ENCODE data around the gene AIMP1. TPM values are rescaled to one million over a fixed set of nuclear protein-coding genes. Genes with fewer than 3 reads are reported as not detected.

AIMP1 gene
- total RNA-seq = 10 to 100 TPM; 16.6 to 26.4 (median 19.9) TPM
- 10 to 100 TPM; 12.1 to 23.3 TPM for polyA plus RNA-seq

- Histone ChIP-seq H3K36me3 (no peaks in the 10 kb centered on the region), H3K9me3 (no peaks in the 10 kb centered on the region), H3K4me3 (peak within 1 kb of the TSS; percentile 58 to 81 (median 72)), H3K27me3 (no peaks in the 10 kb centered on the region), H3K4me1 (peaks cover 14 to 36% (median 23%) of the 10 kb centered on the region in 3 donors), H3K27ac (peak within 1 kb of the TSS; percentile 89 to 93 (median 91))
- DNase-seq (peak; percentile 80 to 90 (median 88)), ATAC-seq (peak; percentile 95 to 99 (median 98)), FAIRE-seq (no peak)
- intact Hi-C loops (cut with DNase I) = no loop called here
- WGBS, 2 donors = 0 to 1% methylated on average over 44 of the region's 44 CpGs
- no peak for TF ChIP-seq CTCF (IDR thresholded peaks at IDR 0.05)
Observed at GRCh38 chr4:106315968-106316772, at the start of gene AIMP1, which contains the start of gene TBCK. AIMP1 (plus strand) TSS chr4:106316550; CDS start chr4:106325010, 8,460 bp downstream. TBCK (minus strand) TSS chr4:106316209; CDS start chr4:106308960, 7,249 bp downstream.

GRCh38 chr4:106268786-106269185, 47.6 kb upstream of the AIMP1 start:
- TF ChIP-seq CTCF (IDR thresholded peaks at IDR 0.05) = no peak

GRCh38 chr4:106269711-106270110, 46.6 kb upstream of the AIMP1 start:
- ATAC-seq = no peak
- 81 to 92% methylated on average over 2 of the region's 2 CpGs for WGBS, 2 donors
- Histone ChIP-seq H3K4me1 (peaks cover 0 to 3% (median 2%) of the 10 kb centered on the region in 3 donors), H3K4me3 (no peak overlapping the region), H3K36me3 (no peaks in the 10 kb centered on the region), H3K27me3 (no peaks in the 10 kb centered on the region), H3K27ac (no peak overlapping the region), H3K9me3 (no peaks in the 10 kb centered on the region)
- TF ChIP-seq CTCF (IDR thresholded peaks at IDR 0.05) = no peak
- no peak for FAIRE-seq
- DNase-seq = no peak
- intact Hi-C loops (cut with DNase I) = no loop called here

More at GRCh38 chr4:106268786-106269185, 47.6 kb upstream of the AIMP1 start:
- H3K9me3 ChIP-seq = no peaks in the 10 kb centered on the region
- no peak for DNase-seq
- no peak for FAIRE-seq
- H3K27ac ChIP-seq = no peak overlapping the region
- ATAC-seq = no peak
- no peaks in the 10 kb centered on the region for H3K36me3 ChIP-seq
- H3K4me1 ChIP-seq = peaks cover 0 to 11% (median 8%) of the 10 kb centered on the region in 3 donors
- H3K27me3 ChIP-seq = no peaks in the 10 kb centered on the region
- intact Hi-C loops (cut with DNase I) = no loop called here
- H3K4me3 ChIP-seq = no peak overlapping the region

- Histone ChIP-seq H3K4me1 (no peaks in the 10 kb centered on the region), H3K27me3 (no peaks in the 10 kb centered on the region), H3K36me3 (no peaks in the 10 kb centered on the region), H3K27ac (no peak overlapping the region), H3K4me3 (no peak overlapping the region), H3K9me3 (no peaks in the 10 kb centered on the region)
- FAIRE-seq (no peak), DNase-seq (no peak), ATAC-seq (no peak)
- WGBS, 2 donors = 76 to 84% methylated on average over 1 of the region's 1 CpG
- TF ChIP-seq CTCF (IDR thresholded peaks at IDR 0.05) = no peak
- intact Hi-C loops (cut with DNase I) = no loop called here
Observed at GRCh38 chr4:106270736-106271135, 45.6 kb upstream of the AIMP1 start.

- 80 to 87% methylated on average over 2 of the region's 2 CpGs for WGBS, 2 donors
- no peaks in the 10 kb centered on the region for H3K9me3 ChIP-seq
- FAIRE-seq = no peak
Observed at GRCh38 chr4:106273831-106274230, 42.5 kb upstream of the AIMP1 start.

More at GRCh38 chr4:106273831-106274230, 42.5 kb upstream of the AIMP1 start:
- Histone ChIP-seq H3K27me3 (no peaks in the 10 kb centered on the region), H3K36me3 (no peaks in the 10 kb centered on the region), H3K4me3 (no peak overlapping the region), H3K27ac (no peak overlapping the region), H3K4me1 (no peaks in the 10 kb centered on the region)
- ATAC-seq (no peak), DNase-seq (no peak)
- TF ChIP-seq CTCF (IDR thresholded peaks at IDR 0.05) = no peak
- intact Hi-C loops (cut with DNase I) = no loop called here

All from pancreas (tissue), 10 donors.